H1 (cell line): ENCODE data around the gene TMEM17. TPM values are rescaled to one million over a fixed set of nuclear protein-coding genes. Genes with fewer than 3 reads are reported as not detected.

Experiments
- CTCF ChIA-PET: fragments of 300-600 bp; sonication (Branson Sonifier 250); formaldehyde crosslinking; loops from one replicate; lab custom pipeline; 2021; ENCODE audit not compliant: partially characterized antibody; lab: Charles Lee
- POLR2A ChIA-PET: fragments of 300-600 bp; sonication (Branson Sonifier 250); formaldehyde crosslinking; loops from one replicate; lab custom pipeline; 2021; ENCODE audit warnings: inconsistent platforms; ENCODE audit not compliant: partially characterized antibody; lab: Charles Lee
- DNase-seq, 2 experiments: peaks; one replicate each; pipeline versions ENCODE4 v3.0.0 to v3.0.0-alpha.2; 2010 to 2022; ENCODE audit warnings: low spot score in 2 of 2, low read depth in 1 of 2, mixed read lengths in 1 of 2
- FAIRE-seq: peaks from 2 replicates; lab custom pipeline; 2011; peaks lifted over from hg19 to GRCh38; lab: Jason Lieb, UNC
- H2AFZ ChIP-seq: 2 replicates; pipeline ENCODE4 v1.8.1; 2012; ENCODE audit warnings: low read length, inconsistent platforms
- H2AK5ac ChIP-seq: 2 replicates; pipeline ENCODE4 v1.6.1; 2013; ENCODE audit warnings: low read depth, low read length
- H2BK120ac ChIP-seq: replicated peaks from 2 replicates; pipeline ENCODE3; 2013; ENCODE audit warnings: low read depth, low read length, inconsistent platforms
- H2BK12ac ChIP-seq: 2 replicates; pipeline ENCODE4 v1.6.1; 2013; ENCODE audit warnings: low read depth, low read length
- H2BK15ac ChIP-seq: 2 replicates; pipeline ENCODE4 v1.6.1; 2013; ENCODE audit warnings: low read length
- H2BK20ac ChIP-seq: 2 replicates; pipeline ENCODE4 v1.6.1; 2013; ENCODE audit warnings: low read length
- H2BK5ac ChIP-seq: 2 replicates; pipeline ENCODE4 v1.6.1; 2013; ENCODE audit warnings: low read depth, low read length
- H3K14ac ChIP-seq: 2 replicates; pipeline ENCODE4 v1.6.1; 2013; ENCODE audit warnings: inconsistent platforms; ENCODE audit not compliant: insufficient read length
- H3K18ac ChIP-seq: 2 replicates; pipeline ENCODE4 v1.6.1; 2013; ENCODE audit warnings: low read length; ENCODE audit errors: extremely low read depth
- H3K23ac ChIP-seq: 2 replicates; pipeline ENCODE4 v1.6.1; 2013; ENCODE audit warnings: inconsistent platforms; ENCODE audit not compliant: insufficient read length
- H3K23me2 ChIP-seq: 2 replicates; pipeline ENCODE4 v1.6.1; 2013; ENCODE audit warnings: low read depth, low read length
- H3K27ac ChIP-seq: 2 replicates; pipeline ENCODE4 v1.6.1; 2011; ENCODE audit warnings: low read depth, low read length, inconsistent platforms
- H3K27me3 ChIP-seq, 4 experiments: replicated peaks in 1 of 4; 1 replicate in 1 of 4; 2 replicates in 3 of 4; pipeline versions ENCODE4 v1.6.1 to v1.8.1; 2011 to 2013; ENCODE audit warnings: low read length in 3 of 4, mild to moderate bottlenecking in 3 of 4, inconsistent platforms in 2 of 4, mixed read lengths in 2 of 4, moderate library complexity in 1 of 4; ENCODE audit not compliant: control insufficient read depth in 3 of 4, insufficient read depth in 3 of 4; ENCODE audit errors: extremely low read depth in 1 of 4
- H3K36me3 ChIP-seq, 4 experiments: 2 replicates each; pipeline versions ENCODE4 v1.6.1 to v1.8.1; 2011 to 2013; ENCODE audit warnings: mild to moderate bottlenecking in 4 of 4, low read length in 3 of 4, moderate library complexity in 2 of 4, control low read depth in 1 of 4, inconsistent platforms in 1 of 4; ENCODE audit not compliant: insufficient read depth in 4 of 4, control insufficient read depth in 2 of 4
- H3K4ac ChIP-seq: replicated peaks from 2 replicates; pipeline ENCODE3; 2013; ENCODE audit warnings: low read length, low read depth, mixed read lengths, inconsistent platforms; ENCODE audit not compliant: insufficient read length
- H3K4me1 ChIP-seq, 4 experiments: replicated peaks in 1 of 4; 1 replicate in 1 of 4; 2 replicates in 3 of 4; pipeline versions ENCODE4 v1.6.1 to v1.8.1; 2011 to 2013; ENCODE audit warnings: low read length in 3 of 4, inconsistent platforms in 2 of 4, mixed read lengths in 1 of 4; ENCODE audit not compliant: insufficient read depth in 4 of 4, control insufficient read depth in 3 of 4
- H3K4me2 ChIP-seq, 2 experiments: 2 replicates each; pipeline versions ENCODE4 v1.6.1 to v1.8.1; 2011 to 2013; ENCODE audit warnings: low read depth in 2 of 2, low read length in 2 of 2, control low read depth in 1 of 2, inconsistent platforms in 1 of 2, mild to moderate bottlenecking in 1 of 2; ENCODE audit not compliant: insufficient read depth in 1 of 2
- H3K4me3 ChIP-seq, 4 experiments: fragments of 200-600, 300-600 bp in 1 of 4; sonication (generic), shearing (Covaris generic), sonication (Bioruptor Twin) in 1 of 4; 2 replicates each; pipeline versions ENCODE4 v1.5.1 to v1.8.1; 2011 to 2016; ENCODE audit warnings: low read length in 4 of 4, low read depth in 3 of 4, control low read depth in 2 of 4, inconsistent platforms in 2 of 4, mild to moderate bottlenecking in 2 of 4, mixed read lengths in 1 of 4, moderate library complexity in 1 of 4; ENCODE audit not compliant: insufficient read depth in 2 of 4; ENCODE audit errors: extremely low read depth in 1 of 4
- H3K56ac ChIP-seq: replicated peaks from 2 replicates; pipeline ENCODE3; 2013; ENCODE audit warnings: low read depth, mild to moderate bottlenecking, mixed read lengths, low read length, inconsistent platforms; ENCODE audit not compliant: insufficient read length
- H3K79me1 ChIP-seq: 2 replicates; pipeline ENCODE4 v1.6.1; 2013; ENCODE audit warnings: low read depth, low read length, control low read depth
- H3K79me2 ChIP-seq, 2 experiments: 2 replicates each; pipeline versions ENCODE4 v1.6.1 to v1.8.1; 2012 to 2013; ENCODE audit warnings: low read length in 2 of 2, mild to moderate bottlenecking in 2 of 2, inconsistent platforms in 1 of 2; ENCODE audit not compliant: insufficient read depth in 2 of 2, control insufficient read depth in 1 of 2
- H3K9ac ChIP-seq, 4 experiments: replicated peaks in 1 of 4; 1 replicate in 1 of 4; 2 replicates in 3 of 4; pipeline versions ENCODE4 v1.6.1 to v1.8.1; 2011 to 2013; ENCODE audit warnings: low read depth in 3 of 4, low read length in 3 of 4, control low read depth in 2 of 4, mild to moderate bottlenecking in 2 of 4, moderate library complexity in 2 of 4, inconsistent platforms in 1 of 4; ENCODE audit errors: extremely low read depth in 1 of 4
- H3K9me3 ChIP-seq, 2 experiments: 2 replicates each; pipeline versions ENCODE4 v1.6.1 to v1.8.1; 2012 to 2013; ENCODE audit warnings: mild to moderate bottlenecking in 2 of 2, moderate library complexity in 2 of 2, control low read depth in 1 of 2, inconsistent platforms in 1 of 2, low read depth in 1 of 2, low read length in 1 of 2, mixed read lengths in 1 of 2; ENCODE audit not compliant: insufficient read depth in 2 of 2
- H4K20me1 ChIP-seq, 2 experiments: replicated peaks in 1 of 2; 2 replicates each; pipeline versions ENCODE3 to v1.8.1; 2011 to 2013; ENCODE audit warnings: inconsistent platforms in 2 of 2, low read length in 2 of 2, mild to moderate bottlenecking in 1 of 2; ENCODE audit not compliant: insufficient read depth in 2 of 2, control insufficient read depth in 1 of 2
- H4K5ac ChIP-seq: 2 replicates; pipeline ENCODE4 v1.6.1; 2013; ENCODE audit warnings: low read length, low read depth, mixed read lengths, inconsistent platforms; ENCODE audit not compliant: insufficient read length
- H4K8ac ChIP-seq: 2 replicates; pipeline ENCODE4 v1.8.0; 2013; ENCODE audit warnings: mild to moderate bottlenecking, moderate library complexity, low read length, inconsistent platforms; ENCODE audit not compliant: insufficient read depth; ENCODE audit errors: extremely low read depth
- H4K91ac ChIP-seq: replicated peaks from 2 replicates; pipeline ENCODE3; 2013; ENCODE audit warnings: low read length, mixed read lengths, inconsistent platforms; ENCODE audit not compliant: insufficient read length
- SIN3A ChIP-seq, 2 experiments: IDR thresholded peaks in 1 of 2; conservative IDR thresholded peaks in 1 of 2; 2 replicates each; pipeline ENCODE4 v1.6.1; 2011 to 2012; ENCODE audit warnings: low read length in 2 of 2, improper control_type of control experiment in 1 of 2, low read depth in 1 of 2, mild to moderate bottlenecking in 1 of 2
- TEAD4 ChIP-seq: IDR thresholded peaks from 2 replicates; pipeline ENCODE4 v1.6.1; 2012; ENCODE audit warnings: low read depth, low read length, inconsistent platforms, mixed read lengths
- WGBS, 2 experiments: shearing (Covaris generic) in 1 of 2; methylation state at CpG; one replicate each; pipeline versions ENCODE4 v1.1.6 to v1.1.7; 2013 to 2015; ENCODE audit warnings: low lambda C conversion rate in 2 of 2, mixed read lengths in 2 of 2, inconsistent platforms in 1 of 2, low coverage in 1 of 2, missing lambda C conversion rate in 1 of 2; ENCODE audit not compliant: insufficient replicate concordance in 2 of 2, insufficient coverage in 1 of 2, insufficient read length in 1 of 2; ENCODE audit errors: extremely low coverage in 1 of 2, missing lambda C conversion rate in 1 of 2; 5-methylcytosine and 5-hydroxymethylcytosine counted together
- polyA plus RNA-seq, 7 experiments: library from polyadenylated mRNA; depleted of rRNA in 3 of 7; stranded (reverse) in 5 of 7; unstranded in 2 of 7; fragments of >200 nt in 5 of 7; fragments of 200-250 nt in 2 of 7; gene quantifications; 1 replicate in 5 of 7; 2 replicates in 1 of 7; 4 replicates in 1 of 7; pipeline versions ENCODE4 v1.2.1 to v1.2.3, GENCODE V29; 2011 to 2013; ENCODE audit warnings: missing spikeins in 2 of 7, mixed read lengths in 2 of 7
- total RNA-seq: library from RNA; stranded (reverse); fragmentation: NEBNext Ultra II Directional; extraction: Animal tissue kit (Norgen Biotek cat#: 25700); gene quantifications from 2 replicates; pipeline ENCODE4 v1.2.1, GENCODE V29; 2021

Gene TMEM17
- total and polyA plus RNA-seq, 2 of the 8 experiments (the other 6 are each of a cell fraction or from before 2014, with no cell fraction given), result 0.69 to 1.2 TPM

DNA sequence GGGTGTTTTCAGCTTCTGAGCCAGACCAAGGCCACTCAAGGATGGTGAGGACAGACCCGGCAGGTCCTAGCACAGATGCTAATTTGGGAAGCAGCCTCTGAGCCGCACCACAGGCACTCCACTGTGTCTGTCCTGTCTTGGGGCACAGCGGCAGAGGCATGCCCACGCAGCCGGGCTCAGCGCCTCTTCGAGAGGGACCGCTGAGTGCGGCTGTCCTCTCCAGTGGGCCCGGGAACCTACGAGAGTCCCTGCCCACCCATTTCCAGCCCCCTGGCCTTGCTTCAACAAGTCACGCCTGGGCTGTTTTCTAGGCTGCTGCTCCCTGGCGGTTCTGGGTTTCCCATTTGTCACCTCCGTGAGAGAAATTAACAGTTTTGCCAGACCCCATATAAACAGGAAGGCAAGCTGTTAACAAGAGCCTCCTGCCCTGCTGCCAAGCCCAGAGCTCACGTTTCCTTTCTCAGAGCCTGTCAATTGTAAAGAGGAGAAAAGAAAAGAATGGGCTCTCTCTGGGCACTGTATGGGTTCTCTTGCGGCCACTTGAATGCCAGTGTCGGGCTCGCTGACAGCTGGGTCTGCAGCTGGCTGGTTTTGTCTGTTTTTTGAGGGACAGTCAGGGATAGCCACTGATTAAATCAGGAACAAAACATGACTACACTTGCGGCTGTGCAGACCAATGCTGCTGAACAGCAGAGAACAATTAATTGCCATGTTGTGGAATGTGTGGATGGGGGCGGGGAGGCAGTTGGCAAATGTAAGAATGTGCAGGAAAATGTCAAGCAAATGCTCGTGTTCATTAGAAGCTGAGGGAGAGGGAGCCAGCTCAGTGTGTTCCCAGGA is 30.6 kb downstream of the TMEM17 start:
- Histone ChIP-seq H3K18ac (peak overlapping the region; percentile 79; the same call in 1 of the 2 replicates), H3K4ac (no peak overlapping the region), H2BK120ac (no peak overlapping the region), H4K91ac (peak overlapping the region; percentile 53), H2AK5ac (no peak overlapping the region; the same call in 1 of the 2 replicates), H3K9me3 (no peaks in the 10 kb centered on the region; a peak in 1 of 4 replicates), H2BK20ac (0 out of 2 replicates have a peak overlapping the region, but pooled peaks have one; percentile 75), H3K79me1 (no peaks in the 10 kb centered on the region), H2BK12ac (peak overlapping the region; percentile 91; the same call in 1 of the 2 replicates), H3K14ac (no peak overlapping the region), H3K9ac (no peak overlapping the region), H3K23me2 (no peaks in the 10 kb centered on the region), H2BK5ac (peak overlapping the region; percentile 76; the same call in 1 of the 2 replicates), H3K4me2 (no peak overlapping the region), H3K4me1 (peaks cover 7 to 17% (median 11%) of the 10 kb centered on the region in 4 experiments), H3K56ac (no peak overlapping the region), H3K27ac (0 out of 2 replicates have a peak overlapping the region, but pooled peaks have one; percentile 11), H3K79me2 (no peaks in the 10 kb centered on the region), H4K20me1 (no peaks in the 10 kb centered on the region), H3K4me3 (no peak overlapping the region), H4K5ac (no peak overlapping the region), H2BK15ac (0 out of 2 replicates have a peak overlapping the region, but pooled peaks have one; percentile 40), H3K27me3 (no peaks in the 10 kb centered on the region), H2AFZ (no peak overlapping the region), H3K36me3 (no peaks in the 10 kb centered on the region), H3K23ac (no peak overlapping the region), H4K8ac (no peak overlapping the region)
- CTCF ChIA-PET, result interaction anchor here (0.7 to 4.1 kb wide), 9 partner anchors 10 to 300 kb away, joined by 3 to 22 read pairs (median 7); no protein-coding TSS in a partner anchor
- DNase-seq, result no peak
- TF ChIP-seq TEAD4 (0 out of 2 replicates have a peak, but pooled peaks have one; percentile 43), SIN3A (conservative IDR thresholded peaks at IDR 0.05 in 1 of 2, IDR thresholded peaks at IDR 0.05 in 1 of 2; ENCODE audit: low read depth in 1 of 2, low read length in 2 of 2) (no peak)
- 78% methylated on average over 21 of the region's 21 CpGs; no CpG with 5 or more reads in 1 of the 2 experiments for WGBS, 2 experiments
- POLR2A ChIA-PET, result interaction anchor here (0.9 to 1.9 kb wide), 7 partner anchors 9 to 102 kb away, joined by 3 to 7 read pairs (median 4); partner anchors contain the start of gene TMEM17
- no peak for FAIRE-seq
